OCI-LY7 (cell line): Measurements from ENCODE around the gene MAEA.

ENCODE experiments used
- CTCF ChIP-seq: fragments of 200-600 bp; sonication (generic); conservative IDR thresholded peaks from 2 replicates; pipeline ENCODE4 v1.5.1; 2014; ENCODE audit warnings: mild to moderate bottlenecking, antibody characterized with exemption, low read length, moderate library complexity, mixed read lengths
- EZH2phosphoT487 ChIP-seq: fragments of 200-600 bp; sonication (generic); IDR thresholded peaks from 2 replicates; pipeline ENCODE4 v1.6.1; 2018; ENCODE audit warnings: low read depth, borderline replicate concordance, mild to moderate bottlenecking, mixed run types, antibody characterized with exemption, low read length, moderate library complexity, mixed read lengths

- TF ChIP-seq CTCF (no peak), EZH2phosphoT487 (no peak)
These were observed 75.1 kb downstream of the MAEA start for GRCh38 chr4:1364748-1365147.
